ENCODE measurements around the gene CDC42EP2. TPM values are rescaled to one million over a fixed set of nuclear protein-coding genes. Genes with fewer than 3 reads are reported as not detected.
A peak's percentile ranks its signal among the peaks of the same experiment; 100 is the strongest.

CDC42EP2 gene
- total RNA-seq, 1 donor from 2014 or later, result 37.4 TPM

DNA sequence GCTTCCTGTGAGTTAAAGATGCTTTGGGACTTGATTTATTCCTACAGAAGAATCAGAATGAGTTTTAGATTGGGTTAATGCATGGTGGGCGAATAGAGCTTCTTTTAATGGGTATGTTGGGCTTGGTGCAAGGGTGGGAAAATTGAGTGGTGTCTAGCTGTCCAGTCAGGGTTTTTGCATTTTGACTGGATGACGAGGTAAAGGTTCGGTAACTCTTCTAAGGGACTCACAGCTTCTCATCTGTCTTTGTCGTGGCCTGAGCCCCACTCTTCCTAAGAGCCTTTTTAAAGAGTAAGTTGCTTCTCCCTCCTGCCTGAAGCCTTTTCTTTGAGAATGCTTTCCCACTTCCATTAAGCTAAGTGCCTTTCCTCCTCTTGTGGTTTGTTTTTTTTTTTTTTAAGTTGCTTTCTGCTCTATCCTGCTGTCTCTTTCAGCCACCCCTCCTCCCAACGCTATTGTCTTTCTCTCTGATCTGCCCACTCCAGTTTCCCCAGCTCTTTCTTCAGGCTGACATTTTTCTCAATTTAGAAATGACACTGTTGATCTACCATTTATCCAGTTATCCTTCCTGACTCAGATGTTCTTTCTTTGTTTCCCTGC, 20.1 kb downstream of the CDC42EP2 start:
- Histone ChIP-seq H3K36me3 (ENCODE audit: control insufficient read depth, insufficient read depth, low read length) (no peaks in the 10 kb centered on the region), H3K27me3 (ENCODE audit: control insufficient read depth, insufficient read depth, low read length) (no peaks in the 10 kb centered on the region), H3K4me3 (ENCODE audit: low read depth, low read length) (peak overlapping the region; percentile 80)
- TF ChIP-seq, protein P1, sequence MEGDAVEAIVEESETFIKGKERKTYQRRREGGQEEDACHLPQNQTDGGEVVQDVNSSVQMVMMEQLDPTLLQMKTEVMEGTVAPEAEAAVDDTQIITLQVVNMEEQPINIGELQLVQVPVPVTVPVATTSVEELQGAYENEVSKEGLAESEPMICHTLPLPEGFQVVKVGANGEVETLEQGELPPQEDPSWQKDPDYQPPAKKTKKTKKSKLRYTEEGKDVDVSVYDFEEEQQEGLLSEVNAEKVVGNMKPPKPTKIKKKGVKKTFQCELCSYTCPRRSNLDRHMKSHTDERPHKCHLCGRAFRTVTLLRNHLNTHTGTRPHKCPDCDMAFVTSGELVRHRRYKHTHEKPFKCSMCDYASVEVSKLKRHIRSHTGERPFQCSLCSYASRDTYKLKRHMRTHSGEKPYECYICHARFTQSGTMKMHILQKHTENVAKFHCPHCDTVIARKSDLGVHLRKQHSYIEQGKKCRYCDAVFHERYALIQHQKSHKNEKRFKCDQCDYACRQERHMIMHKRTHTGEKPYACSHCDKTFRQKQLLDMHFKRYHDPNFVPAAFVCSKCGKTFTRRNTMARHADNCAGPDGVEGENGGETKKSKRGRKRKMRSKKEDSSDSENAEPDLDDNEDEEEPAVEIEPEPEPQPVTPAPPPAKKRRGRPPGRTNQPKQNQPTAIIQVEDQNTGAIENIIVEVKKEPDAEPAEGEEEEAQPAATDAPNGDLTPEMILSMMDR (IDR thresholded peaks at IDR 0.05; ENCODE audit: insufficient read depth, low read length, poor library complexity, severe bottlenecking), result no peak
- DNase-seq (ENCODE audit: low read depth), result no peak

GRCh38 chr11:65338676-65339075, 24.0 kb downstream of the CDC42EP2 start:
- DNase-seq (ENCODE audit: low read depth), result no peak
- no peaks in the 10 kb centered on the region for H3K27me3 ChIP-seq (ENCODE audit: control insufficient read depth, insufficient read depth, low read length)

DNA sequence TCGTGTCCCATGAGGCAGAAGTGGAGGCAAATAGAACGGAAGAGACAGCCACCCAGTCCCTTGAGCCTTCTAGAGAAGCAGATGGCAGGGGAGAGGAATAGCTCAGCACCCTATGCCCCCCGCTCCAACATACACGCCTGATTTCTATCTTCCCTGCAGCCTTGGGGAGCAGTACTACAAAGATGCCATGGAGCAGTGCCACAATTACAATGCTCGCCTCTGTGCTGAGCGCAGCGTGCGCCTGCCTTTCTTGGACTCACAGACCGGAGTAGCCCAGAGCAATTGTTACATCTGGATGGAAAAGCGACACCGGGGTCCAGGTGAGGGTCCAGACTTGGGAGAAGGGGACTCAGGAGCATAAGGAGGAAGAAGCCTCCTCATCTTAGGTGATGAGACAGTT, 25.6 kb downstream of the CDC42EP2 start:
- Histone ChIP-seq H3K36me3 (ENCODE audit: control insufficient read depth, insufficient read depth, low read length) (peaks cover 2% of the 10 kb centered on the region), H3K27me3 (ENCODE audit: control insufficient read depth, insufficient read depth, low read length) (no peaks in the 10 kb centered on the region), H3K4me3 (ENCODE audit: low read depth, low read length) (no peak overlapping the region)
- TF ChIP-seq, protein P1 (IDR thresholded peaks at IDR 0.05; ENCODE audit: insufficient read depth, low read length, poor library complexity, severe bottlenecking), result no peak
- no peak for DNase-seq (ENCODE audit: low read depth)

More at GRCh38 chr11:65338676-65339075, 24.0 kb downstream of the CDC42EP2 start:
- peaks cover 1% of the 10 kb centered on the region for H3K36me3 ChIP-seq (ENCODE audit: control insufficient read depth, insufficient read depth, low read length)
- no peak overlapping the region for H3K4me3 ChIP-seq (ENCODE audit: low read depth, low read length)
- TF ChIP-seq, protein P1 (IDR thresholded peaks at IDR 0.05; ENCODE audit: insufficient read depth, low read length, poor library complexity, severe bottlenecking), result no peak

DNA sequence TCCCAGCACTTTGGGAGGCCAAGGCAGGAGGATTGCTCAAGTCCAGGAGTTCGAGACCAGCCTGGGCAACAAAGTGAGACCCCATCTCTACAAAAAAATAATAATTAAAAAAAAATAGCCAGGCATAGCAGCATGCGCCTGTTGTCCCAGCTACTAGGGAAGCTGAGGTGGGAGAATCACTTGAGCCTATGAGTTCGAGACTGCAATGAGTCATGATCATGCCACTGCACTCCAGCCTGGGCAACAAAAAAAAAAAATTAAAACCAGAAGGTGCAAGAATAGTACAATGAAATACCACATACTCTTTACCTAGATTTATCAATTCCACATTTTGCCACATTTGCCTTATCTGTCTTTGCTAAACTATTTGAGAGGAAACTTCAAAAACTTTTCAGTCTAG, 27.2 kb downstream of the CDC42EP2 start:
- TF ChIP-seq, protein P1 (IDR thresholded peaks at IDR 0.05; ENCODE audit: insufficient read depth, low read length, poor library complexity, severe bottlenecking), result no peak
- peaks cover 6% of the 10 kb centered on the region for H3K36me3 ChIP-seq (ENCODE audit: control insufficient read depth, insufficient read depth, low read length)
- H3K4me3 ChIP-seq (ENCODE audit: low read depth, low read length), result no peak overlapping the region
- H3K27me3 ChIP-seq (ENCODE audit: control insufficient read depth, insufficient read depth, low read length), result no peaks in the 10 kb centered on the region
- no peak for DNase-seq (ENCODE audit: low read depth)

GRCh38 chr11:65351511-65351910, 36.8 kb downstream of the CDC42EP2 start:
- no peak for DNase-seq (ENCODE audit: low read depth)
- Histone ChIP-seq H3K27me3 (ENCODE audit: control insufficient read depth, insufficient read depth, low read length) (peaks cover 11% of the 10 kb centered on the region), H3K4me3 (ENCODE audit: low read depth, low read length) (no peak overlapping the region), H3K36me3 (ENCODE audit: control insufficient read depth, insufficient read depth, low read length) (peaks cover 5% of the 10 kb centered on the region)
- TF ChIP-seq, protein P1 (IDR thresholded peaks at IDR 0.05; ENCODE audit: insufficient read depth, low read length, poor library complexity, severe bottlenecking), result no peak

DNA sequence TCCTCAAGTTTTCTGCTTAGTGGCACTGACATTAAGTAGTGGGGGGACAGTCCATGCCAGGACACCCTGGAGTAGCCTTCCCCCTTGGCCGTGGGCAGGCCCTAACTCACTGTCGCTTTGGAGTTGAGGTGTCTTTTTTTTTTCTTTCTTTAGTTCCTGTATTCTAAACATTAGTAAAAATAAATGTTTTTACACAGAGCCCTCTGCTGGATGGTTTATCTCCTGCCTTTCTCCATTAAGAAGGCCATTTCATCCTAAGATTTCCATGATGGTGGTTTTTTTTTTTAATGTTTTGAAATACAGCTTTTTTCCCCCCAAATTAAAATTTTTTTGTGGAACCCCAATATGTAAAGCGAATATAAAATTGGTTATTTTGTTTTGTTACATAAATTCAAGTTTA, 38.1 kb downstream of the CDC42EP2 start:
- TF ChIP-seq, protein P1 (IDR thresholded peaks at IDR 0.05; ENCODE audit: insufficient read depth, low read length, poor library complexity, severe bottlenecking), result peak; percentile 34
- no peak for DNase-seq (ENCODE audit: low read depth)
- peaks cover 16% of the 10 kb centered on the region for H3K27me3 ChIP-seq (ENCODE audit: control insufficient read depth, insufficient read depth, low read length)
- peaks cover 5% of the 10 kb centered on the region for H3K36me3 ChIP-seq (ENCODE audit: control insufficient read depth, insufficient read depth, low read length)
- no peak overlapping the region for H3K4me3 ChIP-seq (ENCODE audit: low read depth, low read length)
